ENCODE measurements around the gene CTRB2.
A peak's percentile ranks its signal among the peaks of the same experiment; 100 is the strongest.

- TF ChIP-seq CTCF (conservative IDR thresholded peaks at IDR 0.05; ENCODE audit: low read length) (peak; percentile 25; the same call in 1 of the 2 replicates), EZH2phosphoT487 (IDR thresholded peaks at IDR 0.05; ENCODE audit: borderline replicate concordance, low read depth, low read length) (no peak)
Measured at GRCh38 chr16:75251280-75252048, 44.5 kb upstream of the CTRB2 start, which contains the start of gene BCAR1.
